Stimulated activated CD4-positive, alpha-beta T cell treated with anti-CD3 and anti-CD28 coated beads, Interleukin-15, amount 100 ng/mL, for 1 hour (primary cell): ENCODE data around the gene APOC1.
"Not testable (repeated sequence)": the region's sequence is repeated elsewhere in the genome, so short reads cannot be mapped to it uniquely, and the experiment has no call there.

ENCODE experiments used
- DNase-seq, 2 donors: peaks; one replicate each; pipeline ENCODE4 v3.0.0-alpha.2; 2020; ENCODE audit warnings: low read depth in 1 of 2, low spot score in 1 of 2

The APOC1 gene

GRCh38 chr19:44914433-44915206, at the start of gene APOC1:
TSS of gene APOC1 (plus strand) at chr19:44914608. CDS start at chr19:44914892, 284 bp downstream.
- DNase-seq, result peak; percentile 36 to 61

GRCh38 chr19:44865196-44865767, 49.1 kb upstream of the APOC1 start:
- DNase-seq, result no peak

DNA sequence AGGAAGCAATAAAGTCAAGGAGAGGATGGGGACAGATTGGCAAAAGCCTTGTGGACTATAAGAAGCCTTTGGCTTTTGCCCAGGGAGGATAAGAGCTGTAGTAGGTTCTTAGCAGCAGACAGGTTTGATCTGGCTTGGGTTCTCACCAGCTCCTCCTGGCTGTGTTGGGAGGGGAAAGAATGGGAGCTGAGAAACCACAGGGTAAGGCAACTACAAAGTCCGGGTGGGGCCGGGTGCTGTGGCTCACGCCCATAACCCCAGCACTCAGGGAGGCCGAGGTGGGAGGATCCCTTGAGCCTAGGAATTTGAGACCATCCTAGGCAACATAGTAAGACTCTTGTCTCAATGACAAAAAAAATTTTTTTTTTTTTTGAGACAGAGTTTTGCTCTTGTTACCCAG, 47.7 kb upstream of the APOC1 start:
- DNase-seq, result no peak

DNA sequence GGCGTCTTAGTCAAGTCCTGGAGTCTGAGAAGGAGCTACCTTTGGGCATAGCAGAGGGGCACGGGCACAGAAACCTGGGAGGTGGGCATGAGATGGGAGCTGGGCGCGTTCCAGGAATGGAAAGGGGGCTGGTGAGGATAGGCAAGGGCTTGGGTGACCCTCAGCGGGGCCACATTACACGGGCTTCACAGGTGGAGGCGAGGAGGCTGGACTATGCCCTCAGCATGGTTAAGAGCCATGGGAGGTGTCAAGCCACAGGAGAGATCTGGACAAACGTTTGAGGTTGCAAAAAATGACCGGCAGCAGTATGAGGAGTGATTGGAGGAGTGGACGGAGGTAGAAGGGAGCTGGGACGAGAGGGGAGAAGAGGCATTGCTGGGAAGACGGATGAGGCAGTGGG, 46.8 kb upstream of the APOC1 start:
- no peak for DNase-seq

- no peak for DNase-seq
Measured at GRCh38 chr19:44869733-44870470, 44.5 kb upstream of the APOC1 start.

GRCh38 chr19:44871809-44872208, 42.6 kb upstream of the APOC1 start:
- DNase-seq, result no peak

- DNase-seq, result no peak
Measured at GRCh38 chr19:44872661-44873060, 41.7 kb upstream of the APOC1 start.

GRCh38 chr19:44874317-44874716, 40.1 kb upstream of the APOC1 start:
- no peak for DNase-seq

DNA sequence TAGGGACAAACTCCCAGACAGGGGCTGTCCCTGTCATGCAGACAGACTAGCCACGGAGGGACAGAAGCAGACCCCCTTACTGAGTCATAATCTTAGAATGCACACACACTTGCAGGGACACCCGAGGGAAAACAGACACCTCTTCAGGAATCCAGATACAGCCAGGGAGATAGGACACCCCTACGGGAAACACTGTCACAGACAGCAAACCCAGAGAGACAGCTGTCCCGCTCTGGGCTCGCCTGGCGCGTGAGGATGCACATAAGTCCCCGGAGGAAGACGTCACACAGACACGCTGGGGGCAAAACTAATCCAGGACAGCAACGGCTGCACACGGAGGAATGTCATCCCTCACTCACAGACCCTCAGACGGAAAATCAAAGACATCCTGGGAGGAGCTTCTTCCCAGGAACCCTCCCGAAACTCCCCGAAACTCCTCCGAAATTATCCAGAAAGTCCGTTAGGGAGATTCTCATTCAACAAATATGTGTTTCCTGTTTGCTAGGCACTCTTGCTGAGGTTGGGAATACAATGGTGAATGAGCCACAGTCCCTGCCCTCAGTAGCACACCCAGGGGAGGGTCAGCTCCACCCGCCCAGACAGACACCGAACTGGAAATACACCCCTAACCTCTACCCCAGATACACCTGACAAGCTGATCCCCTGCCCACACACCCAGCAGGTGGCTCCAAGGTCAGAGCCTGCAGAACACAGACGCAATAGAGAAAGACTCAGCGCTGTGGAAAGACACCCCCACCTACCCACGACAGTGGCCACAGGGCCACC, 38.5 kb upstream of the APOC1 start:
- DNase-seq, result no peak

- no peak for DNase-seq
Measured at GRCh38 chr19:44876930-44877535, 37.4 kb upstream of the APOC1 start.

- no peak for DNase-seq
Measured at GRCh38 chr19:44878120-44878865, 36.1 kb upstream of the APOC1 start.

DNA sequence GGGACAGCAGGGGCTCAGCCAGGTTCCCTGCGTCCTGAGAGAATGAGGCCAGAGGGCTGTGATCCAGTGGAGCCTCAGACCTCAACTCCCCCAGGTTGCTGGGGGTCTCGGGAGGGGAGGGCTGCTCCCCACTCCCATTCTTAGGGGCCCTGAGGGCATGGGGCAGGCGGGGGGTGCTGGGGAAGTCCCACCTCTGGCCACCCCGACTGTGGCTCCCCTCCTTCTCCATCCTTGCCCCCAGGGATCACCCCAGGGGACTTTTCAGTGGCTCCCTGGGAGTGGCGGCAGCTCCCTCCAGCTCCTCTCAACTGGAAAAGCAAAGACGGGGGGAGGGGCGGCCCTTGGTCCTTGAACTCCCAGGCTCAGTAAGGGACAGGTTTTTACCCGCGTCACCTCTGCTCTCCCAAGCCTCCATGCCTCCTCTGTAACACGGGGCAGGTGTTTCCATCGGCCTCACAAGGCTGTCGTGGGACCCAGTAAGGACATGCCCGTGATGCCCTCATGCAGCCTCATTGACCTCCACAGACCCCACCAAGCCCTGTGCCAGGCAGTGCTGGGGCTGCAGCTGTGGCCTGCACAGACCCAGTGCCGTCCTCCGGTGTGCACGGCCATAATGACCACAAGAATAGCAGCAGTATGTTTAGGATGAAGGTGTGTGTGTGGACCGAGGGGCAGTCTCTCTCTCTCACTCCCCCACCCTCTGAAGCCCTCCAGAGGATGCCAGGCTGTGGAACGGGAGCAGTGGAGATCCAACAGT, 34.9 kb upstream of the APOC1 start:
- DNase-seq, result no peak

GRCh38 chr19:44882063-44882462, 32.3 kb upstream of the APOC1 start:
- DNase-seq, result no peak

DNA sequence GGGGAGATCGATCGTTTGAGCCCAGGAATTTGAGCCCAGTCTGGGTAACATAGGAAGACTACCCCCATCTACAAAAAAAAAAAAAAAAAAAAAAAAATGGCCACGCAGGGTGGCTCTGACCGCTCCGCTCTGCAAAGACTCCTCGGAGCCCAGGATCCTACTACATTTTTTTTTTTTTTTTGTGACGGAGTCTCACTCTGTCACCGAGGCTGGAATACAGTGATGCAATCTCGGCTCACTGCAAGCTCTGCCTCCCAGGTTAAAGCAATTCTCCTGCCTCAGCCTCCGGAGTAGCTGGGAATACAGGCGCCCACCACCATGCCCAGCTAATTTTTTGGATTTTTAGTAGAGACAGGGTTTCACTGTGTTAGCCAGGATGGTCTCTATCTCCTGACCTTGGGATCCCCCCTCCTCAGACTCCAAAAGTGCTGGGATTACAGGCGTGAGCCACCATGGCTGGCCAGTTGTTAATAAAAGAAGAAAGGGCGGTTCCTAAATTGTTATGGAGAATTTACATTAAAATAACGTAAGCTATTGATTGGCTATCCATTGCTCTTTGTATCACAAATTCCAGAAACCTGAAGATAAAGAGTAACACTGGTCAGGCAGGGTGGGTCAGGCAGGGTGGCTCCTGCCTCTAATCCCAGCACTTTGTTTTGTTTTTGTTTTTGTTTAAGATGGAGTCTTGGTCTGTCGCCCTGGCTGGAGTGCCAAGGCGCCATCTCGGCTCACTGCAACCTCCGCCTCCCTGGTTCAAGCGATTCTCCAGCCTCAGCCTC, 31.6 kb upstream of the APOC1 start:
- DNase-seq, result not testable (repeated sequence)

DNA sequence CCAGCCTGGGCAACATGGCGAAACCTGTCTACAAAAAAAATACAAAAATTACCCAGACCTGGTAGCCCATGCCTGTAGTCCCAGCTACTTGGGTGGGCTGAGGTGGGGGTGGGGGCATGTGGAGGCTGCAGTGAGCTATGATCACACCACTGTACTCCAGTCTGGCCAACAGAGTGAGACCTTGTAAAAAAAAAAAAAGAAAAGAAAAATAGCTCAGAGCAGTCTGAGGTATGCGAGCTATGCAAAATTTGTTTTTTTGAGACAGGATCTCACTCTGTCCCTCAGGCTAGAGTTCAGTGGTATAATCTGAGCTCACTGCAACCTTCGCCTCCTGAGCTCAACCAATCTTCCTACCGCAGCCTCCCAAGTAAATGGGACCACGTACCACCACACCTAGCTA, 30.5 kb upstream of the APOC1 start:
- no peak for DNase-seq

- no peak for DNase-seq
Measured at GRCh38 chr19:44884566-44884965, 29.8 kb upstream of the APOC1 start.

- DNase-seq, result no peak
Measured at GRCh38 chr19:44886141-44886540, 28.3 kb upstream of the APOC1 start.

DNA sequence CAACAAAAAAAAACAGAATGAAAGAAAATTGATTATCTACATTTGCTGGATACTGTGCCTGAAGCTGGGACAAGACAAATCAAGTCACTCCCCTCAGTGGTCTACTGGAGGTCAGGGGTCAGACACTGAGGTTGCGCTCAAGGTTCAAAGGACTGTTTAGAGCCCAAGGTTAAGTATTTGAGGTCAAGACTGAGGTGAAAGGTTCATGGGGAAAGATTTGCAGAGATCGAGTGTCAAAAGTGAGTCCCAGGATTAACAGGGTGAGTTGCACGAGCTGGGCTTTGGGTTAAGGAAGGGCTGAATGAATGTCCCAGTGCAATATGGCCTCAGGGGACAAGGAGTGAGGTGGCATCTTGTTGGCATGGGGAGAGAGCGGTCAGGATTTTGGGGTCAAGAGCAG, 26.8 kb upstream of the APOC1 start:
- DNase-seq, result no peak

DNA sequence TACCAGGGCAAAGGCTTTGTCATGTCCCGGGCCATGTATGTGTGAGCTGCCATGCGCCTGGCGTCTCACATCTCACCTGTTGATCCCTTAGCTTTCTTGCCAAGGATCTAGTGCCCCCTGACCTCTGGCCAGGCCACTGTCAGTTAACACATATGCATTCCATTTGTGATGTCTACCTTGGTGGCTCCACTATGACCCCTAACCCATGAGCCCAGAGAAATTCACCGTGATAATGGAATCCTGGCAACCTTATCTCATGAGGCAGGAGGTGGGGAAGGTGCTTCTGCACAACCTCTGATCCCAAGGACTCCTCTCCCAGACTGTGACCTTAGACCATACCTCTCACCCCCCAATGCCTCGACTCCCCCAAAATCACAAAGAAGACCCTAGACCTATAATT, 26.1 kb upstream of the APOC1 start:
- not testable (repeated sequence) for DNase-seq
